ENCODE results near the gene TTLL5. TPM values are rescaled to one million over a fixed set of nuclear protein-coding genes. Genes with fewer than 3 reads are reported as not detected.

TTLL5 gene
- total RNA-seq, 4 donors from 2014 or later = 14.2 to 27.1 (median 21.2) TPM

DNA sequence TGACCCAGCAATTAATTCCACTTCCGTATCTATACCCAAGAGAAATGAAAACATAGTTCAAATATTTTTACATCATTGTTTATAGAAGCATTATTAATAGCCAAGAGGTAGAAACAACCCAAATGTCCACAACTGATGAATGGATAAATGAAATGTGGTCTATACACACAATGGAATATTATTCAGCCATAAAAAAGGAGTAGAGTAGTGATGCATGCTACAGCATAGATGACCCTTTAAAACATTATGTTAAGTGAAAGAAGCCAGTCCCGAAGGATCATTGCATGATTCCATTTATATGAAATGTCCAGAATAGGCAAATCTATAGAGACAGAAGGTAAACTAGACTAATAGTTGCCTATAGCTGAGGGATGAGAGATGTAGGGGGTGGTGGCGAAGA lies 291.4 kb downstream of the TTLL5 start:
- Histone ChIP-seq H3K4me1 (no peaks in the 10 kb centered on the region), H3K4me3 (no peak overlapping the region), H3K9me3 (no peaks in the 10 kb centered on the region), H3K27me3 (no peaks in the 10 kb centered on the region), H3K27ac (no peak overlapping the region), H3K36me3 (peaks cover 0 to 12% (median 0%) of the 10 kb centered on the region in 3 donors)
- WGBS, 2 donors = 92 to 96% methylated on average over 3 of the region's 3 CpGs
- TF ChIP-seq, protein P1, sequence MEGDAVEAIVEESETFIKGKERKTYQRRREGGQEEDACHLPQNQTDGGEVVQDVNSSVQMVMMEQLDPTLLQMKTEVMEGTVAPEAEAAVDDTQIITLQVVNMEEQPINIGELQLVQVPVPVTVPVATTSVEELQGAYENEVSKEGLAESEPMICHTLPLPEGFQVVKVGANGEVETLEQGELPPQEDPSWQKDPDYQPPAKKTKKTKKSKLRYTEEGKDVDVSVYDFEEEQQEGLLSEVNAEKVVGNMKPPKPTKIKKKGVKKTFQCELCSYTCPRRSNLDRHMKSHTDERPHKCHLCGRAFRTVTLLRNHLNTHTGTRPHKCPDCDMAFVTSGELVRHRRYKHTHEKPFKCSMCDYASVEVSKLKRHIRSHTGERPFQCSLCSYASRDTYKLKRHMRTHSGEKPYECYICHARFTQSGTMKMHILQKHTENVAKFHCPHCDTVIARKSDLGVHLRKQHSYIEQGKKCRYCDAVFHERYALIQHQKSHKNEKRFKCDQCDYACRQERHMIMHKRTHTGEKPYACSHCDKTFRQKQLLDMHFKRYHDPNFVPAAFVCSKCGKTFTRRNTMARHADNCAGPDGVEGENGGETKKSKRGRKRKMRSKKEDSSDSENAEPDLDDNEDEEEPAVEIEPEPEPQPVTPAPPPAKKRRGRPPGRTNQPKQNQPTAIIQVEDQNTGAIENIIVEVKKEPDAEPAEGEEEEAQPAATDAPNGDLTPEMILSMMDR (IDR thresholded peaks at IDR 0.05) = no peak
- TF ChIP-seq POLR2A (IDR thresholded peaks at IDR 0.05) = no peak
- DNase-seq = no peak
- intact Hi-C loops (cut with DNase I) = no loop called here

DNA sequence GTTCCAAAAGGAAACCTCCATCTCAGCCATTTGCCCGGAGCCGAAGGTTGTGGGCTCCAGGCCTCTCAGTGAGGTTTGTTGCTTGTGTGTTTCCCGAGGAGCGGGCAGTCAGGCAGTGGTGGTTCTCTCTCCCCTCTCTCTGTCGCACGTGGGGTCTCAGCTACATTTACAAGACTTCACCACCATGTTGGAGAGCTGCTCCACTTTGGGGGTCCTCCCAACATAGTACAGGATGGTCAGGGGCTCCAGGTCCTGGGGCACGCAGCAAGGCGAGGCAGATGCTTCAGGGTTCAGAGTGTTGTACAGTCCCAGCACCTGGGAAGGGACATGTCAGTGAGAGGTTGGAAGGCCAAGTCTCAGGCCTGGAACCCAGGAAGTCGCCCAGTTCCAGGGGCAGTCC lies 298.0 kb downstream of the TTLL5 start:
- Histone ChIP-seq H3K27ac (no peak overlapping the region), H3K27me3 (no peaks in the 10 kb centered on the region), H3K4me1 (no peaks in the 10 kb centered on the region), H3K4me3 (no peak overlapping the region), H3K36me3 (peaks cover 0 to 65% (median 5%) of the 10 kb centered on the region in 3 donors), H3K9me3 (no peaks in the 10 kb centered on the region)
- DNase-seq = no peak
- intact Hi-C loops (cut with DNase I) = no loop called here
- TF ChIP-seq, protein P1 (IDR thresholded peaks at IDR 0.05) = no peak
- no peak for TF ChIP-seq POLR2A (IDR thresholded peaks at IDR 0.05)
- 92 to 94% methylated on average over 6 to 7 of the region's 9 CpGs for WGBS, 2 donors

DNA sequence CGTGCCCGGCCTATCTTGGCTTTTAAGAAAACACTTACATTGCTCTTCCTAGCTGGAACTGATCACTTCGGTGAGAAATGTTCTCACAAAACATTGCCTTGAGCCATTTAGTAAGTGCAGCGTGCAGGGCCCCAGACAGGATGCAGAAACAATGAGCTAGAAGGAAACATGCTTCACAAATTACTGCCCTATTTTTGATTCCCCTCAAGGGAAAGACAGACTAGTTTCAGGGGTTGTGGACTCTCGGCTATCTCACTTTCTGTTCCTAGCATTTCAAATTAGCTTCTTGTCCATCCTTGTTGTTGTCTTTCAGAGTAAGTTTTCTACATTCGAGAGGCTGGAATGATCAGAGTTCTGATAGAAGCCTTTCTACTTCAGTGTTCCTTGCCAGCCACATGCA lies 299.2 kb downstream of the TTLL5 start:
- H3K4me1 ChIP-seq = no peaks in the 10 kb centered on the region
- no peak overlapping the region for H3K27ac ChIP-seq
- no peaks in the 10 kb centered on the region for H3K9me3 ChIP-seq
- no peaks in the 10 kb centered on the region for H3K27me3 ChIP-seq
- WGBS, 2 donors = 77 to 80% methylated on average over 4 to 6 of the region's 6 CpGs
- DNase-seq = no peak
- intact Hi-C loops (cut with DNase I) = no loop called here
- TF ChIP-seq POLR2A (IDR thresholded peaks at IDR 0.05) = no peak
- TF ChIP-seq, protein P1 (IDR thresholded peaks at IDR 0.05) = no peak
- no peak overlapping the region for H3K4me3 ChIP-seq
- H3K36me3 ChIP-seq = peaks cover 0 to 72% (median 5%) of the 10 kb centered on the region in 3 donors

DNA sequence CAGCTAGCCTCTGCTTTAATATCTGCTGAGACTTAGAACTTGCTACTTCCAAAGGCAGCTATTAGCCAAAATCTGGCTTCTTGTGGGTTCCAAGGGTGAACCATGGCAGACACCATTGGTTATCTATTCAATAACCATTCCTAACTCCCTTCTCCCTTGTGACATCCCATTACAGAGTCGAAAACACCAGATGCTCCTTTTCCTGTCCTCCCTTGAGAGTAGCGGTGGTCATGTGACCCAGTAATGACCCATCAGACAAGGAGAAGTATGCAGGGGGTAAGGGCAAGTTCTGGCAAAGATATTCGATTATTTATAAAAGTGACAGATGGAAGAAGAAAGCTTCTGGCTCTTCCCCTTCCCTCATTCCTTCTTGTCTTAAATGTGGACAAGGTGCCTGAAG lies 300.6 kb downstream of the TTLL5 start:
- 69 to 80% methylated on average over 3 of the region's 3 CpGs for WGBS, 2 donors
- H3K9me3 ChIP-seq = no peaks in the 10 kb centered on the region
- no peak overlapping the region for H3K4me3 ChIP-seq
- TF ChIP-seq, protein P1 (IDR thresholded peaks at IDR 0.05) = no peak
- TF ChIP-seq POLR2A (IDR thresholded peaks at IDR 0.05) = no peak
- no peaks in the 10 kb centered on the region for H3K4me1 ChIP-seq
- H3K27ac ChIP-seq = no peak overlapping the region
- intact Hi-C loops (cut with DNase I) = no loop called here
- H3K36me3 ChIP-seq = peaks cover 0 to 86% (median 5%) of the 10 kb centered on the region in 3 donors
- DNase-seq = no peak
- no peaks in the 10 kb centered on the region for H3K27me3 ChIP-seq

DNA sequence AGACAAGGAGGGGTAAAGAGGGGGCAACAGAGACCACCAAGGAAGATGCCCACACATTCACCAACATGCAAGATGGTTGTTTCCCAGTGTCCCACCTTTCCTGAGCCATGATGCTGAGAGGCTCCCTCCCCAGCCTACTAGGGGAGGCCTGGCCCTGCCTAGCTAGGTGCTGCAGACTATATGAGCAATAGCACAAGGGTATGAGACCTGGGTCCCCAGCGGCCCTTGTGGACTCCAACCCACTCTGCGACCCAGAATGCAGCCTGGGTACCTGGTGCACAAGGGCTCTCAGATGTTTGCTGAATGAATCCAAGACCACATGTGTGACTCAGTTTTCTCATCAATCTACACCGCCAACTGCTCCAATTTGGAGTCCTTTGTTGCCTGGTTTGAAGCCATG lies 306.8 kb downstream of the TTLL5 start:
- WGBS, 2 donors = 89 to 100% methylated on average over 3 of the region's 3 CpGs
- Histone ChIP-seq H3K4me1 (peaks cover 0 to 5% (median 0%) of the 10 kb centered on the region in 3 donors), H3K27ac (no peak overlapping the region), H3K9me3 (no peaks in the 10 kb centered on the region), H3K27me3 (no peaks in the 10 kb centered on the region), H3K36me3 (peaks cover 0 to 63% (median 5%) of the 10 kb centered on the region in 3 donors), H3K4me3 (no peak overlapping the region)
- intact Hi-C loops (cut with DNase I) = no loop called here
- no peak for DNase-seq
- no peak for TF ChIP-seq POLR2A (IDR thresholded peaks at IDR 0.05)
- TF ChIP-seq, protein P1 (IDR thresholded peaks at IDR 0.05) = no peak
